Activated CD8-positive, alpha-beta memory T cell treated with anti-CD3 and anti-CD28 coated beads for 1 hour (primary cell): ENCODE results near the gene TFF3.

Experiments
- DNase-seq, 2 donors: peaks; one replicate each; pipeline ENCODE4 v3.0.0-alpha.2; 2020; ENCODE audit warnings: low read depth in 1 of 2; ENCODE audit errors: extremely low read depth in 1 of 2

Gene TFF3

GRCh38 chr21:42272984-42273600, 42.1 kb downstream of the TFF3 start:
- no peak for DNase-seq

GRCh38 chr21:42272109-42272962, 42.9 kb downstream of the TFF3 start:
- no peak for DNase-seq

GRCh38 chr21:42271065-42271464, 44.1 kb downstream of the TFF3 start:
- no peak for DNase-seq

DNA sequence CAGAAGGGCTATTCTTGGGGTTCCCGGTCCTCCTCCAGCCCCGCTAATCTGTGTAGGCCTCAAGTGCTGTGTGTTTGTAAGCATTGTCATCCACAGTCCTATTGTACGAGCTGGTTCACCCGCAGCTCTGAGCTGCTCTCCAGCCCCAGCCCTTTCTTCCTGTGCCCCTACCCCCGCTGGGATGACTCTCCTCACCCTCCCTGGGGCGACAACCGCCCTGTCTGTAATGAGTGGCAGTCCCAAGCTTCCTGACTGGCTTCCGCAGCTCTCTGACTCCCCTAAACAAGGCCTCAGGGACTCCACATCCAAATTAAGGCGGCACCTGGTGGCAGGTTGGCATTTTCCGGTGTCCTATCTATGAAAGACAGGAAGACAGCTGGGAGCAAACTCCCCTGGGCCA, 45.8 kb downstream of the TFF3 start:
- DNase-seq = no peak

GRCh38 chr21:42266971-42267556, 48.1 kb downstream of the TFF3 start:
- DNase-seq = no peak

GRCh38 chr21:42265231-42265812, 49.9 kb downstream of the TFF3 start:
- no peak for DNase-seq

DNA sequence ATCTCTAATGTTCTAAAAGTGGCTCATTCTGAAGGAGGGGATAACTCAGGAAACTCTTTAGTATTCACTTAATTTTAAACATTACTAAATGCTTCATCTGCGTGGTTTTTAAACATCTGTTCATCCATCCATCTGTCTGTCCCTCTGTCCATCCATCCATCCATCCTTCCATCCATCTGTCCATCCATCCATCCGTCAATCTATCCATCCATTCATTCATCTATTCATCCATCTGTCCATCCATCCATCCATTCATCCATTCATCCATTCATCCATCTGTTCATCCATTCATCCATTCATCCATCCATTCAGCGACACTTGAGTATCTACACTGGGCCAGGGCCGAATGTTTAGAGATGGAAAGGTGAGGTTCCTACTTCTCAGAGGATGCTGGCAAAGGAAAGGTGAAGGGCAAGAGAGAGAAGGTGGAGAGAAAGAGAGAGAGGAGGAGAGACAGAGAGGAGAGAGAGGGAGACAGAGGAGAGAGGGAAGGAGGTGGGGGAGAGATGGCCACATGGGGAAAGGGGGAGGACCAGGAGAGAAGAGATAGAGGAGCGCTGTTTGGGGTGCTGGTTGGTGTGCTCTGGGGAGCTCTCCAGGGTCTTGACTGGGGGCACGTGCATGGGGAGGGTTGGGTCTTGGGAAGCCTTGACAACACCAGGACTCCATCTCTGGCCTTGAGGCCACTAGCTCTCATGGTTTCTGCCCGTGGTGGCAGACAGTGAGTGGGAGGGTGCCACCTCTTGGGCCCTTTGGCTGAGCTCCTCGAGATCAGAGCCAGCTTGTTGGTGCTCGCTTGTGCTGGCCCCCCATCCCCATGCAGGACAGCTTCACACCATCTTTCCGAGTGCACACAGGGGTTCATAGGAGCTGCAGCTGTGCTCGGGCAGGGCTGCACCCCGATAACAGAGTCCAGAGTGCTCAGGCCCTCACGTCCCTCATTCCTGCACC, 50.7 kb downstream of the TFF3 start:
- DNase-seq = no peak

GRCh38 chr21:42263591-42264131, 51.5 kb downstream of the TFF3 start:
- DNase-seq = no peak

DNA sequence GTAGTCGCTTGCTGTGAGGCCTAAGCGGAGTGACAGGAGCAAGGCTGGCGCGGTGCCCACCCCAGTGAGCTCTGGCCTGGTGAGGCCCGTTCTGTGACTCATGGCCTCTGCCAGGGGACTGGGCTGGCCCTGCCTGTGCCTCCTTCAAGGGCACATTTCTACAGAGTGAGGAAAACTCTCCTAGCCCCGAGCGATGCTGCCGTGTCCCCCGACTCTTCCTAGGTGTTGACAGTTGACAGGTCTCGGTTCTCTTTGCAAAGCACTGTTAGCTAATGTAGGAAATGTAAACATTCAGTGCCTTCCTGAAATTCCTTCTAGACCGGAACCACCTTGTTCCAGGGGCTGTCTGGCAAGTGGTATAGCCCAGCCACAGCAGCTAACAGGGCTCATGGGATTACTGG, 52.4 kb downstream of the TFF3 start:
- DNase-seq = no peak

DNA sequence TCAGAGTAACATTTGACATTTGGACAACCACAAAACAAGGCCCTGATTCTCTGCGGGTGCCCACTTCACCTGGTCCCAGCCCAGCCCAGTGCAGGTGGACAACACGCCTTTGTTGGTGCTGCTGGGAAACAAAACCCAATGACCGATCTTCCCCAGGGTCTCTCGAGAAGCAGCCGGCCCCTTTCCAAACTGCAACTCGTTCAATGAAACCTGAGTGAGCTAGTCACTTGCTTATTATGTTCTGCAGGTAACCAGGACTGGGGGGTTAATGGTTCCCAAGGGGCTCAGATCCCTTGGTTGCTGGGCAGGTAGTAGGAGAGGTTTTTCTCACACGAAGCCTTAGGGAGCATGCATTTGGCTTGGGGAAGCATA, 53.4 kb downstream of the TFF3 start:
- DNase-seq = no peak
